ENCODE results near the gene THSD8.

The THSD8 gene

GRCh38 chr19:12773571-12773970 is 28.3 kb upstream of the THSD8 start:
- DNase-seq (ENCODE audit: low read depth in 2 of 2), result peak; percentile 47
- peak; percentile 41 for TF ChIP-seq CTCF (IDR thresholded peaks at IDR 0.05; ENCODE audit: low read depth, low read length)
- H3K4me3 ChIP-seq (replicated peaks in 1 of 2; ENCODE audit: low read depth in 2 of 2, low read length in 2 of 2), result no peak overlapping the region

GRCh38 chr19:12774588-12775555 is 27.0 kb upstream of the THSD8 start, which contains the start of gene HOOK2:
TSS of gene HOOK2 (minus strand) at chr19:12775552. CDS start at chr19:12775449, 103 bp downstream.
- DNase-seq (ENCODE audit: low read depth in 2 of 2), result no peak
- H3K4me3 ChIP-seq (replicated peaks in 1 of 2; ENCODE audit: low read depth in 2 of 2, low read length in 2 of 2), result peak within 1 kb of the TSS; percentile 78 to 81
- TF ChIP-seq CTCF (IDR thresholded peaks at IDR 0.05; ENCODE audit: low read depth, low read length), result no peak

GRCh38 chr19:12777217-12778016 is 24.5 kb upstream of the THSD8 start:
- H3K4me3 ChIP-seq (replicated peaks in 1 of 2; ENCODE audit: low read depth in 2 of 2, low read length in 2 of 2), result peak overlapping the region; percentile 59 to 77
- peak; percentile 97 for TF ChIP-seq CTCF (IDR thresholded peaks at IDR 0.05; ENCODE audit: low read depth, low read length)
- peak; percentile 80 to 82 for DNase-seq (ENCODE audit: low read depth in 2 of 2)

GRCh38 chr19:12778017-12778904 is 23.6 kb upstream of the THSD8 start:
- peak overlapping the region; percentile 59 to 77 for H3K4me3 ChIP-seq (replicated peaks in 1 of 2; ENCODE audit: low read depth in 2 of 2, low read length in 2 of 2)
- DNase-seq (ENCODE audit: low read depth in 2 of 2), result peak; percentile 83 to 92
- no peak for TF ChIP-seq CTCF (IDR thresholded peaks at IDR 0.05; ENCODE audit: low read depth, low read length)

GRCh38 chr19:12778905-12779161 is 23.0 kb upstream of the THSD8 start:
- DNase-seq (ENCODE audit: low read depth in 2 of 2), result no peak
- peak; percentile 1 for TF ChIP-seq CTCF (IDR thresholded peaks at IDR 0.05; ENCODE audit: low read depth, low read length)
- peak overlapping the region; percentile 59 to 77 for H3K4me3 ChIP-seq (replicated peaks in 1 of 2; ENCODE audit: low read depth in 2 of 2, low read length in 2 of 2)
